Measurements from ENCODE around the gene DPP9.
A peak's percentile ranks its signal among the peaks of the same experiment; 100 is the strongest.

Gene DPP9

DNA sequence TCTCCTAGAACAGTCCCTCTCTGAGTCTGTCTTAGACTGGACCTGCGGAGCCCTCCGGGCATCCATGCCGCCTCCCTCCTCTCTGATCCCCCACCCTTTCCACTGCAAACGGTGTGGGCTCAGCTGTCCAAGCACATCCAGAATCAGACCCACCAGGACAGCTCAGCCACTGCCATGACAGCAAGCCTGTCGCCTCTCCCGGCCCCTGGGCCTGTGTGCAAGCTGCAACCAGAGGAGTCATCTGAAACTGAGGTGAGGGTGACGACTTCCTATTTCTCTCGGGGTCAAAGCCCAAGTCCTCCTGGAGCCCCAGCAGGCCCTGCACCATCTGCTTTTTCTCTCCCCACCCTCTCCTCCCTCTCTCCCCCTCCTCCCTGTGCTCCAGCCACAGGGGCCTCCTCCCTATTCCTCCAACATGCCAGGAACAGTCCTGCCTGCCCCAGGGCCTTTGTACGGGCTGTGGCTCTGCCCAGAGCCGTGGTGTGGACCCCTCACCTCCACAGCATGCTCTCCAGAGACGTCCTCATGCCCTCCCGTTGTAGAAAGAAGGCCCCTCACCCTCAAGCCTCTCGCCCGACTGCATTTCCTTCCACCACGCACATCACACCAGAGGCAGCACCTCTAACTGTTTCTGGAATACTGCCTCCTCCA is 30.0 kb downstream of the DPP9 start:
- no peak for TF ChIP-seq MAX (IDR thresholded peaks at IDR 0.05)
- TF ChIP-seq RAD21 (IDR thresholded peaks at IDR 0.05; ENCODE audit: low read depth), result no peak
- TF ChIP-seq FOXM1 (IDR thresholded peaks at IDR 0.05; ENCODE audit: borderline replicate concordance, low read depth), result no peak

DNA sequence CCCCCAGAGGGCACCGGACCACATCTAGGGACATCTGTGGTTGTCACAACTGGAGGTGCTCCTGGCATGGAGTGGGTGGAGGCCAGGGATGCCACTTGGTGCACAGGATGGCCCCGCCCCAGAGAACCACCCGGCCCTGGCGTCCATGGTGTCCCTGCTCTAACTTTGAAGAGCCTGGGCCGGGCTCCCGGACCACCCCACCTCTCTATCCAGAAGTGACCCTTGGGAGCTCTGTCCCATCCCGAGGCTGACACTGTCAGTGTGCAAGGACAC is 30.6 kb downstream of the DPP9 start:
- TF ChIP-seq RAD21 (IDR thresholded peaks at IDR 0.05; ENCODE audit: low read depth) (no peak), EGR1 (IDR thresholded peaks at IDR 0.05) (no peak), CREB1 (IDR thresholded peaks at IDR 0.05; ENCODE audit: low read depth) (no peak), MAX (IDR thresholded peaks at IDR 0.05) (no peak), TAF1 (IDR thresholded peaks at IDR 0.05; ENCODE audit: low read depth) (no peak), EP300 (IDR thresholded peaks at IDR 0.05; ENCODE audit: borderline replicate concordance) (no peak), CEBPB (IDR thresholded peaks at IDR 0.05) (no peak), NFIC (IDR thresholded peaks at IDR 0.05) (no peak), ZBTB7A (IDR thresholded peaks at IDR 0.05; ENCODE audit: low read depth) (no peak), TCF12 (IDR thresholded peaks at IDR 0.05; ENCODE audit: low read depth) (no peak), FOXM1 (IDR thresholded peaks at IDR 0.05; ENCODE audit: borderline replicate concordance, low read depth) (no peak), YY1 (IDR thresholded peaks at IDR 0.05; ENCODE audit: low read depth) (no peak), TEAD4 (IDR thresholded peaks at IDR 0.05) (no peak)
- TF ChIP-seq, protein P1, sequence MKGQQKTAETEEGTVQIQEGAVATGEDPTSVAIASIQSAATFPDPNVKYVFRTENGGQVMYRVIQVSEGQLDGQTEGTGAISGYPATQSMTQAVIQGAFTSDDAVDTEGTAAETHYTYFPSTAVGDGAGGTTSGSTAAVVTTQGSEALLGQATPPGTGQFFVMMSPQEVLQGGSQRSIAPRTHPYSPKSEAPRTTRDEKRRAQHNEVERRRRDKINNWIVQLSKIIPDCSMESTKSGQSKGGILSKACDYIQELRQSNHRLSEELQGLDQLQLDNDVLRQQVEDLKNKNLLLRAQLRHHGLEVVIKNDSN (IDR thresholded peaks at IDR 0.05), result no peak
- TF ChIP-seq, protein P2, sequence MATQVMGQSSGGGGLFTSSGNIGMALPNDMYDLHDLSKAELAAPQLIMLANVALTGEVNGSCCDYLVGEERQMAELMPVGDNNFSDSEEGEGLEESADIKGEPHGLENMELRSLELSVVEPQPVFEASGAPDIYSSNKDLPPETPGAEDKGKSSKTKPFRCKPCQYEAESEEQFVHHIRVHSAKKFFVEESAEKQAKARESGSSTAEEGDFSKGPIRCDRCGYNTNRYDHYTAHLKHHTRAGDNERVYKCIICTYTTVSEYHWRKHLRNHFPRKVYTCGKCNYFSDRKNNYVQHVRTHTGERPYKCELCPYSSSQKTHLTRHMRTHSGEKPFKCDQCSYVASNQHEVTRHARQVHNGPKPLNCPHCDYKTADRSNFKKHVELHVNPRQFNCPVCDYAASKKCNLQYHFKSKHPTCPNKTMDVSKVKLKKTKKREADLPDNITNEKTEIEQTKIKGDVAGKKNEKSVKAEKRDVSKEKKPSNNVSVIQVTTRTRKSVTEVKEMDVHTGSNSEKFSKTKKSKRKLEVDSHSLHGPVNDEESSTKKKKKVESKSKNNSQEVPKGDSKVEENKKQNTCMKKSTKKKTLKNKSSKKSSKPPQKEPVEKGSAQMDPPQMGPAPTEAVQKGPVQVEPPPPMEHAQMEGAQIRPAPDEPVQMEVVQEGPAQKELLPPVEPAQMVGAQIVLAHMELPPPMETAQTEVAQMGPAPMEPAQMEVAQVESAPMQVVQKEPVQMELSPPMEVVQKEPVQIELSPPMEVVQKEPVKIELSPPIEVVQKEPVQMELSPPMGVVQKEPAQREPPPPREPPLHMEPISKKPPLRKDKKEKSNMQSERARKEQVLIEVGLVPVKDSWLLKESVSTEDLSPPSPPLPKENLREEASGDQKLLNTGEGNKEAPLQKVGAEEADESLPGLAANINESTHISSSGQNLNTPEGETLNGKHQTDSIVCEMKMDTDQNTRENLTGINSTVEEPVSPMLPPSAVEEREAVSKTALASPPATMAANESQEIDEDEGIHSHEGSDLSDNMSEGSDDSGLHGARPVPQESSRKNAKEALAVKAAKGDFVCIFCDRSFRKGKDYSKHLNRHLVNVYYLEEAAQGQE (IDR thresholded peaks at IDR 0.05; ENCODE audit: low read depth), result no peak

DNA sequence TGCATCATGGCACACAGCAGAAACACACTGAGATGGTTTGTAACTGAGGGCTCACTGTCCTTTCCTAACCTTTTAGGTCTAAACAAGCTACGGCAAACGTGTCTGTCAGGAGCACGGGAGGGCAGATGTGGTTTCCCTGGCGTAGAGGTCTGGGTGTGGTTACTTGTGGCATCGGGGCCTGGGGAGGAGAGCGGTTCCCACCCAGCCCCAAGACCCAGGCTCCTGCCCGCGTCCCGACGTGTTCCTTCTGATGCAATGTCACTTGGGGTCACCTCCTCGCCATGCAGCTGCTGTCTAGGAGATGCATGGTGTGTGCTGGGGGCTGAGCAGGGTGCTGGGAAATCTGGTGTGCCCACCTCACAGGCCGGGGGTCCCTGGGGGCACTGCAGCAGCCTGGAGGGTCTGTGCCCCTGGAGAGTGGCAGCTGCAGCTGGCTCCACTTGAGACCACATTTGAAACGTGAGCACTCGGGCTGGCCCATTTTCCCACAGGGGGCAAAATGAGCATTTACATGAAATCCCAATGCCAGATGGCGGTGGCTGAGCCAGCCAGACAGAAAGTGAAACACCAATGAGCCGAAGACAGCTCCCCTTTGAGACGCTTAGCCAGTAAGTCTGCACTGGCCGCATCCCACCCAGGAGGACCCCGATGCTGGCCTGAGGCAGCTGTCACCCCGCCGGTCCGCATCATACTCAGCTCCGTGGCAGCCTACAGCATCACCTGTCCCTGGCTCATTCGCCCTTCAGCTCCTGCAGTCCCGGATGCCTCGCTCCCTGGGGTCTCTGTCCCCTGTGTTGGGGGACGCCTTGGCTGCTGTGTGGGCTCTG is 31.2 kb downstream of the DPP9 start:
- TF ChIP-seq YY1 (IDR thresholded peaks at IDR 0.05; ENCODE audit: low read depth), result no peak
- TF ChIP-seq EP300 (IDR thresholded peaks at IDR 0.05; ENCODE audit: borderline replicate concordance), result no peak
- no peak for TF ChIP-seq CEBPB (IDR thresholded peaks at IDR 0.05)
- no peak for TF ChIP-seq CREB1 (IDR thresholded peaks at IDR 0.05; ENCODE audit: low read depth)
- TF ChIP-seq, protein P1 (IDR thresholded peaks at IDR 0.05), result no peak
- no peak for TF ChIP-seq FOXM1 (IDR thresholded peaks at IDR 0.05; ENCODE audit: borderline replicate concordance, low read depth)
- no peak for TF ChIP-seq NFIC (IDR thresholded peaks at IDR 0.05)
- no peak for TF ChIP-seq TAF1 (IDR thresholded peaks at IDR 0.05; ENCODE audit: low read depth)

- TF ChIP-seq, protein P2 (IDR thresholded peaks at IDR 0.05; ENCODE audit: low read depth), result no peak
- TF ChIP-seq TCF12 (IDR thresholded peaks at IDR 0.05; ENCODE audit: low read depth) (no peak), CREB1 (IDR thresholded peaks at IDR 0.05; ENCODE audit: low read depth) (no peak), TEAD4 (IDR thresholded peaks at IDR 0.05) (no peak), CEBPB (IDR thresholded peaks at IDR 0.05) (no peak), ZBTB7A (IDR thresholded peaks at IDR 0.05; ENCODE audit: low read depth) (no peak), FOXM1 (IDR thresholded peaks at IDR 0.05; ENCODE audit: borderline replicate concordance, low read depth) (no peak), EGR1 (IDR thresholded peaks at IDR 0.05) (no peak), MAX (IDR thresholded peaks at IDR 0.05) (no peak), RAD21 (IDR thresholded peaks at IDR 0.05; ENCODE audit: low read depth) (no peak), NFIC (IDR thresholded peaks at IDR 0.05) (no peak), TAF1 (IDR thresholded peaks at IDR 0.05; ENCODE audit: low read depth) (no peak), EP300 (IDR thresholded peaks at IDR 0.05; ENCODE audit: borderline replicate concordance) (no peak), YY1 (IDR thresholded peaks at IDR 0.05; ENCODE audit: low read depth) (no peak)
- TF ChIP-seq, protein P1 (IDR thresholded peaks at IDR 0.05), result no peak
Observed at GRCh38 chr19:4691373-4691772, 32.3 kb downstream of the DPP9 start.

DNA sequence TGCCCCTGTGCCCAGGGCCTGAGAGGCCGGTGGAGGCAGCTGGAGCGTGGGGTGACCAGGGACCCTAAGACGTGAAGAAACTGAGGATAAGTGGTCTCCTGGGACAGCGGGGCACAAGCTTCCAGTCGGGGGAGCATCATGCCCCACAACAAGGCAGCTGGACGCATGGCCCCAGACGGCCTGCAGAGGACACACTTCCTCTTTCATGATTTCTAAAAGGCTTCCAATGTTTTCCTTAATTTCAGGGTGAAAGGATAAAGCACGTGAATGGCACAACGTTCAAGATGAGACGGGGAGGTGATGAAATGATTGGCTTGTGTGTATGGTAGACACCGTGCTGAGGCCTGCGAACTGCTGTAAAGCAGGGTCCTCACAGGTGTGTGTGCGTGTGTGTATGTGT is 33.3 kb downstream of the DPP9 start:
- TF ChIP-seq, protein P1 (IDR thresholded peaks at IDR 0.05), result no peak
- TF ChIP-seq RAD21 (IDR thresholded peaks at IDR 0.05; ENCODE audit: low read depth) (peak; percentile 16; the same call in 1 of the 2 replicates), TCF12 (IDR thresholded peaks at IDR 0.05; ENCODE audit: low read depth) (no peak)
